Measurements from ENCODE around the gene STXBP4. TPM values are rescaled to one million over a fixed set of nuclear protein-coding genes. Genes with fewer than 3 reads are reported as not detected.

The STXBP4 gene
- total RNA-seq, 4 donors from 2014 or later, result 2.8 to 10.3 (median 5.6) TPM

Other genes starting within 250 kb of the STXBP4 start
- gene TOM1L1, start 67.9 kb upstream of the STXBP4 start, total RNA-seq, result 10 to 100 TPM; 35.1 to 63.2 (median 42.3) TPM
- 10 to 100 TPM; 30.8 to 61.4 (median 42.3) TPM for gene COX11, start 111 bp upstream of the STXBP4 start, total RNA-seq

Data from lower leg skin (tissue), 4 donors.